NCI-H187 (cell line): ENCODE data around the gene SPATS2L.

Source experiments
- DNase-seq, 2 experiments: peaks; one replicate each; lab custom pipeline; 2025; lab: John Stamatoyannopoulos, UW

Gene SPATS2L

DNA sequence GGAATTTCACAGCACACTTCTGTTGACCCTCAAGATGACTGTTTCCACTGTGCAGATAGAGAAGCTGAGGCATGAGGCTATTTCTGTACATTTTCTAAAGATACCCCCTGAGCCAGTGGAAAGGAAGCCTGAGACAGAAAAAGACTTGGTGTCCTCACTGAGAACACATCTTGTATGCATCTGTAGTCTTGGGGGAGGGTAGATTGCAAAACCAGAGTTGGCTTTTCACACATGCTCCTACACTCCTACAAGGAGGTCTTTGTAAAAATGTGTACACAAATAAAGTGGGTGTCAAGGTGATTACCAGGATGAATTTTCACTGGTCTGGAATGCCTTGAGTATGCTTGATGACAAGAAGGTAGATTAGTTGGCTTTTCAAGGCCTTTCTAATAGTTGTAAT, 105.3 kb downstream of the SPATS2L start:
- no peak for DNase-seq

DNA sequence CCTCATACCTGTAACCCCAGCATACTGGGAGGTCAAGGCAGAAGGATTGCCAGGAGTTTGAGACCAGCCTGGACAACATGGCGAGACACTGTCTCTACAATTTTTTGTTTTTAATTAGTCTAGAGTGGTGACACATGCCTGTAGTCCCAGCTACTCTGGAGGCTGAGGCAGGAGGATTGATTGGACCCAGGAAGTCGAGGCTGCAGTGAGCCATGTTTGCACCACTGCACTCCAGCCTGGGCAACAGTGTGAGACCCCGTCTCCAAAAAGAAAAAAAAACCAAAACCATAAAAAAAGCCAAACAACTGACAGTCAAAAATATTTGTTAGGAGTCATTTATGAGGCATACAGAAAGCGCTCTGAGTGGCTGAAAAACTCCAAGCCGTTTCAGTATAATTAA, 107.9 kb downstream of the SPATS2L start:
- DNase-seq = no peak

DNA sequence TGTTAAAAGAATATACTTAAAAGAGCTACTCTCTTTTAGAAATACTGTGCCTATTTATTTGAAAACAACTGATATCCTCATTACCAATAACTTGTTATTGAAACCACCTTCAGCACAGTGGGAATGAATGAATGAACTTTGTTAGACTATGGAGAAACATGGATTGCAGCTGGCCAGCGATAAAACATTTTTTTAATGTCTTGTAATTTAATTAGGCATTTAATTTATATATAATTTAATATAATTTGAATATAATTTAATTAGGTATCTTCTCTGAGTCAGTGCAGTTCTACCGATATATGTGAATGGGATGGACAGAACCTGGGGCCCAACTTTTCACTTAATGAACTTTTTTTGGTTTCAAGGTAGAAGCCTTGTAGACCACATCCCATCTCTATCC, 109.0 kb downstream of the SPATS2L start:
- DNase-seq = no peak

DNA sequence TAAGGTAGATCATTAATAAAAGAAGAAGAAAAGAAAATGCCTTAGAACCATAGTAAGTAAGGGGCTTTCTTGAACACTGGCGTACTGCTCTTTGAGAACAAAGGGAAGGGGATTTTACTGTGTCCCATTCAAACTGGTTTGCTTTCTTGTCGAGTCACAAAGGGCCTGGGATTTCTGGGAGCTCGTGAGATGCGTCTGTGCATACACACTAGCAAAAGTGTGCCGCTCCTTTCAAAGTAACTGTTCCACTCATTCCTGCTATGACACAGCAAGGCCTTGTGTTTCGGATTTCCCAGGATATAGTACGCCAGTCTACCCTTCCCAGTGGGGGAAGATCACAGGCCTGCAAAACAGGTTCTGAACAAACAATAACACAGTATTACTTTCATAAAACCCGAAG, 110.4 kb downstream of the SPATS2L start:
- DNase-seq = no peak

DNA sequence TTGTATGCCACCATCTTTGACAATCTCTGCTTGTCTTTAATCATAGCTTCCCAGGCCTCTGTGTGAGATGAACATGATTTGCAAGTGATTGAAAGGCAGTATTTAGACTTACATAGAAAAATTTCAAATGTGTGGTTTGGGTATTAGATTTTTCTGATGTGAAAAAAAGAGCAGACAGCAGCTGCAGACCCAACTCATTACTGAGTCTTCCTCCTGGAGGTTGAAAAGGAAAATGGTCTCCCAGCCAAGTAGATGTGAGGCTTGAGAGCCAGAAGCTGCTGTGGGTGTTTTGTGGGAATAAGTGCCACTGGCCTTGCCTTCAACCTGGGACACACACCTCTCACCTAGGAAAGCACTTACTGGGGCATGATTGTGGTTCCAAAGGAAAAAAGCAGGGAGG, 110.9 kb downstream of the SPATS2L start:
- no peak for DNase-seq

DNA sequence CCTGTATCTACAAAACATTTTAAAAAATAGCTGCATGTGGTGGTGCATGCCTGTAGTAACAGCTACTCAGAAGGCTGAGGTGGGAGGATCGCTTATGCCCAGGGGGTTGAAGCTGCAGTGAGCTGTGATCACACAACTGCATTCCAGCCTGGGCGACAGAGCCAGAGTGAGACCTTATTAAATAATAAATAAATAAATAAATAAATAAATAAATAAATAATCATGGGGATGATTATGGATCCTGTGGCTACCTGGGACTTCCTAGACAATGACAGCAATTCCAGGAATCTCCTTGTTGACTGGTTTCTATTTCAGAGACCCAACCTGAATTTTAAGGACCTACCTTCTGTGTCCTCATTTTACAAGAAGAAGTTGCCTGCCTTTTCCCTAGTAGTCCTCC, 111.9 kb downstream of the SPATS2L start:
- no peak for DNase-seq

DNA sequence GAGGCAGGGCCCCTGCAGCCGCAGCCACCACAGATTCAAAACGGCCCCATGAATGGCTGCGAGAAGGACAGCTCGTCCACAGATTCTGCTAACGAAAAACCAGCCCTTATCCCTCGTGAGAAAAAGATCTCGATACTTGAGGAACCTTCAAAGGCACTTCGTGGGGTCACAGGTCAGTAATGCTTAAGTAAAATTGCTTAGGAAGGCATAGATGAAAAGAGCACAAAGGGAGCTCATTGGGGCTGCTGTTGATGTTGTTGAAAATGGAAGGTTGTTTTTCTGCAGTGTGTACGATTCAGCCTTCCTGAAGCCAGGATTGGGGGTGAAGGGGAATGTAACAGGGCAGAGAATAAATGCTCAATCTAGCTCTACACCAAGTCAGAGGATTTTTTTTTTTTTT, 112.8 kb downstream of the SPATS2L start:
- DNase-seq = no peak

DNA sequence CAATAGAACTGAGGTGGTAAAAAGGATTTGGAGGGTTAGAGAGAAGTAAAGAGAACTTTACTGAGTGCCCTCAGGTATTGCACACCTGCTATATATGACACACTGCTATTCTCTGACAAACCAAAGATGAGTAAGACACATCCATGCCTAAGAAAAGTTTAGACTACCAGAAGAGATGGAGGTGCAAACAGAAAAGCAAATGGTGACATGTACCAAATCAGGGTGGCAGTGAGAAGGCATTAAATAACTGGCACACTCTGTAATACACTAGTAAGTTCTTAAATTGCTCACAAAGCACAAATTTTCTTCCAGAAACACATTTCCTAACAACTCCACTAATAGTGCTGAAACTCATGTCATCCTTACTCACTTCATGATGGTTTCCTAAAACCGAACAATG, 114.8 kb downstream of the SPATS2L start:
- no peak for DNase-seq

DNA sequence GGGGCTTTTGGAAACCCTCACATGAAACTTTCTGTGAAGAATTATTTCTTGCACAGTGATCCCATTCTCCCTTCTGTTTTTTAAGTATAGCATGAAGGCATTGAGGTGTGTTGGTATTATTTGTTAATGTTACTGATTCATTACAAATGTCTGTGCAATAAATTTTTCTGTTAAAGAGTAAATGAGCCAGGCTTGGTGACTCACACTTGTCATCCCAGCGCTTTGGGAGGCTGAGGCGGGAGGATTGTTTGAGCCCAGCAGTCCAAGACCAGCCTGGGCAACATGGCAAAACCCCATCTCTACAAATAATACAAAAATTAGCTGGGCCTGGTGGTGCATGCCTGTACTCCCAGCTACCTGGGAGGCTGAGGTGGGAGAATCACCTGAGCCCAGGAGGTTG, 115.6 kb downstream of the SPATS2L start:
- DNase-seq = no peak

DNA sequence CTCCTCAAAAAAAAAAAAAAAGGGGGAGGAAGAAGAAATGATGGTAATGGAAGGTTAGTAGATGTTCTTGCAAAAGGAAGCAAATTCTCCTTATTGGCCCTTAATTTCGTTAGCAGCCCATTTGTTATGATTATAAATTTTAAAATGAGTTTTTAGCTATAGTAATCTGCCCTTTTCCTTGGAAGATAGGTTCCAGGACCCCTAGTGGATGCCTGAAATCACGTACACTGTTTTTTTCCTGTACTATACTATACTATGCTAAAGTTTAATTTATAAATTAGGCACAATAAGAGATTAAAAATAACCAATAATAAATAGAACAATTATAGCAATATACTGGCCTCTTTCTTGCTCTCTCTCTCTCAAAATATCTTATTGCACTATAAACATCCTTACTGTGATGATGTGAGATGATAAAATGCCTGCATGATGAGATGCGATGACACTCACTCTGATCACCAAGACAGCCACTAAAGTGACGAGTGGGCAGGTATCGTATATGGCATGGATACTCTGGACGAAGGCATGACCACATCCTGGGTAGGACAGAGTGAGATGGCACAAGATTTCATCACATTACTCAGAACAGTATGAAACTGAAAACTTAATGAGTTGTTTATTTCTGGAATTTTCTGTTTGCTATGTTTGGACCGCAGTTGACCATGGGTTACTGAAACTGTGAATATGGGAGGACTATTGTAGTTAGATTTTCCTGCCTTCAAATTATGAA, 116.2 kb downstream of the SPATS2L start:
- no peak for DNase-seq

DNA sequence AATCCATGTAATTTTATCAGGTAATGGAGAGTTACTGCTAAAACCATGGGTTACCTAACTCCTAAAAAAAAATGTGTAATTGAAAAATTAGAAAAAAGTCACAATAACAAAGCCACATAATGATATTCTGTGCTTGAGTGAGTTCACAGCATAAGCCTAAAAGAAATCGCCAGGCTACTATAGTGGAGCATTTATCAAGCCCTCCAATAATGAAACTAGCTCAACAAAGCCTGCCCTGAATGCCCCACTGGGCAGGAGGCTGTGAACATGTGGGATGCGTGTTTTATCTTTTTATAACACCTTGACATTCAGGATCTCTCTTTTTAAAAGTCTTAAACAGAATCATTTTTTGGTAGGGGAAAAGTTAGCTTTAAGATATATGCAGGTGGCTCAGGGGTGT, 117.0 kb downstream of the SPATS2L start:
- no peak for DNase-seq

DNA sequence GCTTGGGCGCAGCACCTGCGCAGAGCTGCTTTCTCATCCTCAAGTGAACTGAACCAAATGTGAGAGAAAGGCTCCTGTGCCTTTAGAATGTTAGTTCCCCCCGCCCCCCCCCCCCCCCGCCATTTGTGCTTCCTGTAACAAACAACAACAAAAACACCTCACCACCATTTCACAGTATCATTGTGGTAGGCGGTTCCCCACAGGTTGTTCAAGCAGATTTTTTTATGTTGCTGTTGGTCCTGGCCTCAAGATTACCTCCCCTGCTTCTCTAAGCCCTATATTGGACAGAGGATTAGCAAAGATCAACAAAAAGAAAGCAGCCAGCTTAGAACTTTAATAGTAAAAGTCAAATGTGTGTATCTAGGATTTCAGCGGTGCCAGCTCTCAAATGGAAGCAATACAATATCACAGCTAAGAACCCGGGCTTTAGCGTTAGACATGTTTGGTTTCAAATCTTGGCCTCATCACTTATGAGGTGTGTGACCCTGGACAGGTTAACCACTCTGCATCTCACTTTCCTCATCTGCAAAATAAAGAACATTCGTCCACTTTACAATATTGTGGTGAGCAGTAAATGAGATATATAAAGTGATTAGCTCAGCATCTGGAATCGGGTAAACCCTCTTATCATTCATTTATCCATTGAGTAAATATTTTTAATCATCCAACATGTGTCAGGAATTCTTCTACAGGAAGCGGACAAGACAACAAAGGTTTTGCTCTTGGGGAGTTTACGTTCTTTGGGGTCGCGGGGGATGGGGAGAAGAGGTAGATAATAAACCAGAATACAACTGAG, 118.7 kb downstream of the SPATS2L start:
- DNase-seq = no peak

DNA sequence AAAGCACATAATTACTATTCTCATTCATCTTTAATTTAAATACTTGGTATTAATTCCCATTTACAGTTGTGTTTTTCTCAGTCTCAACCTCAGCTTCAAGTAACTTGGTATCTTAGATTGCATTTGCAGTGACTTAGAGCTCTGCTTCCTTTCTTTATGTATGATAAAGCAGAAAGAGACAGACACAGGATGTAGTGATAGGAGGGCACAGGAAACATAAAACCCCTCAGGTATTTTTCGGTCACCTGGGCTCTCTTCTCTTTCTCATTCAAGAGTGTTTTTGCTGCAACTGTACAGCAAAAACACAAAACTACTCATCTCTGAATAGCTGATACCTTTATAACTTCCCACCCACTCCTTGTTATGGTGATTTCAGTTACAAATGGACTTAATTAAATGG, 120.3 kb downstream of the SPATS2L start:
- no peak for DNase-seq

DNA sequence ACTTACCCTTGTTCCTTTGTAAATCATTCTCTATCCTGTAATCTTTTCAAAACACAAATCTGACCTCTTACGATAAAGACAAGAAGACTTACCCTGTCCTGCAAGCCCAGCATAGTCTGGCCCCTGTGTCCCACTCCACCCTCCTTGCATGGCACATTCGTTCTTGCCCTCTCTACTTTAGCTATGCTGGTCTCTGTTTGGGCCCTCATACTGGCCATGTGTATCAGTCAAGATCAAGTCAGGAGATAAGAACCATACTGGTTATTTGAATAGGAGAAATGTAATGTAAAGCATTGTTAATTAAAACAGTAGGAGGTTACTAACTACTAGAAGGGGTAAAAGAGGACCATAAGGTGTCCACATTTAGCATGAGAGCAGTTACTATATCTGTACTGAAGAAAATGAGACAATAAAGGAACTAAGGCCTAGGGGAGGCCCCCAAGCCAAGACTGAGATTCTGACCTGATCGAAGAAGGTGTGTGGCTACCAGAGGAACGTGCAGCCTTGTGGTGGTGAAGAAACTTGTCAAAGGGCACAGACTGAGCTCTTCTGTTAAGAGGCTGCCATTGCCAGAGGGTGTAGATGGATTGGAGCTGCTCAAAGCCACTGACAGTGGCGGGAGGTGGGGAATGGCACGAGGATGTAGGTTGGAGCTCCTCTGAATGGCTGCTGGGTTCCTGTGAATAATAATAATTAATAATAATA, 122.6 kb downstream of the SPATS2L start:
- no peak for DNase-seq

DNA sequence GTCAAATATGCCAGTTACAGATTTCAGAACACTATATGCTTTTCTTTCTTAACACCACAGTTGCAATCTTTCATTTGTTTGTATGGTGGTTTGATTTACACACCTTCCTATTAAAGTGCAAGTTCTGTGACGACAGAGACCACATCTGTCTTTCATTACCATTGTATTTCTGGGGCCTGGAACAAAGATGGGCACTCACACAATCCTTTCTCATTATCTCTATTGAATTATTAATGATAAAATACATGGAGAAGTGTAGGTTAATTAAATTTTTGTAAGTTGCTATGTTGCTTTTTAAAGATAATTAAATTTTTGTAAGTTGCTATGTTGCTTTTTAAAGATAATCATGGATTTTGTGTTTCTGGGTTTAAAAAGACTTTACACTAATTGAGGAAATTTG, 123.5 kb downstream of the SPATS2L start:
- DNase-seq = no peak

DNA sequence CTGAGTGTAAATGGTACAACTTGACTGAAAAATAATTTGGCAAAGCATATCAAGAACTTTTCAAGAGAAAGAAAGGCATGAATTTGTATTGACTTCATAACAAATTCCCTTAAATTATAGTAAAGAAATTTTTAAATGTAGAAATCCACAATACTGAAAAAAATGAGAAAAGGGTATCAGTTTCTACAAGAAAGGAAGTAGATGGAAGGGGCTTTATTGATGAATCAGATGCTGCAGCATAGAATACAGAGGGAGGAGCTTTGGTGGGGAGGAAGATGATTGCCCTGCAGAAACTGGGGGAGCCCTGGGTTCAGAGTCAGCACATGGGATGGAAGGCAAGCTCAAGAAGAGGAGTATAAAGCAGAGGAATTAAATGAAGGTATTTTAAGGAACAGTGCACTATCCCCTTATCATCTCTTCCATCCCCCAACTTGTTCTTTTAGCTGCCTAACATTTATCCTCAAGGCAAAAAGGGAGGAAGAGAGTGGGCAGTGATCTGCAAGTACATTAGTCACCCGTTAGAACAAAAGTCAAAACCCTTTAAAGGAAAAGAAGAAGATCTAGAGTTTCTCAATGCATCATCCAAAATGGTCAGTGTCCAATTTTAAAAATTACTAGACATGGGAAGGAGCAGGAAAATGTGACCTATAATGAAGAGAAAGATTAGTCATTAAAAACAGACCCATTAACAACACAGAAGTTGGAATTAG, 125.7 kb downstream of the SPATS2L start:
- DNase-seq = no peak

DNA sequence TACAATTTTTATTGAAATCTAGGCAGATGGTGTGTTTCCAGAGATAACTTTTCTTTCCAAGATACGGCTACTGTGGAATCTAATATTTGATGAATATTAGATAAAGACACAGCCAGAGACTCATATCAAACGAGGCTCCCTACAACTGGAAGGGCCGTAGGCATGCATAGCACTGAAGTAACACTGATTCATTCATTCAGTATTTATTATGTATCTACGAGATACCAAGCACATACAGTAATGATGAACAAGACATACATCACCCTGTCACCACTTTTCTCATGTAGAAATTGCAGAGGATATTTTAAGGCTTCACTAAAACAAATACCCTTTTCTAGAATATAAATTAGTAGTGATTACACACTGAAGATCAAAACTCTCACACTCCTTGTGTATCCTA, 128.9 kb downstream of the SPATS2L start:
- no peak for DNase-seq

DNA sequence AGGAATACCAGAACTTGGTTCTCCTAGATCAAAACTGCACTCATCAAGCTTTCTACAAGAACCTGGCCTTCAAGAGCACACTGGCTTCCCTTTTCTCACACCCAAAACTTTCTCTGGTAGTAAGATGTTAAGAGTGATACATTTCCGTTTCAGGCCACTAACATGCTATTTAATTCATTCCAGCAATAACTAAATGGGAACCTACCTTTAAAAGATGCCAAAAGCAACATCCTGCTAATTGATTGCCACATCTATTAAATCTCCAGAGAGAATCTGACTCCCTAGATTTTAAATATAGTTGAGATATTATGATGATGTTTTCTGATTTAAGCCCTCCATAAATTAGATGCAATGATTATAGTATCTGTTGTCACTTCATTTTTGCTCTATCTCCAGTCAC, 131.8 kb downstream of the SPATS2L start:
- DNase-seq = no peak

DNA sequence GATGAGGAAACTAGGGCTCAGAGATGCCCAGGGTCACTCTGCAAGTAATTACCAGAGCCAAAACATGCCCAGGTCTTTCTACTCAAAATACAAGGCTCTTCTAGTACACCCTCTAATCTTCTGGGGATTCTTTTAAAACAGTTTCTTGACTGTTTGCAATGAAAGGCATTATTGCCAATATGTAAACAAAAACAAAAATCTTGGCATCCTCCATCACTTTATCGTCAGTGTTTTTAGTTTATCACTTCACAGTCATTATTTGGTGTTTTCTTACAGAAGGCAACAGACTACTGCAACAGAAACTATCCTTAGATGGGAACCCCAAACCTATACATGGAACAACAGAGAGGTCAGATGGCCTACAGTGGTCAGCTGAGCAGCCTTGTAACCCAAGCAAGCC, 132.4 kb downstream of the SPATS2L start:
- no peak for DNase-seq

DNA sequence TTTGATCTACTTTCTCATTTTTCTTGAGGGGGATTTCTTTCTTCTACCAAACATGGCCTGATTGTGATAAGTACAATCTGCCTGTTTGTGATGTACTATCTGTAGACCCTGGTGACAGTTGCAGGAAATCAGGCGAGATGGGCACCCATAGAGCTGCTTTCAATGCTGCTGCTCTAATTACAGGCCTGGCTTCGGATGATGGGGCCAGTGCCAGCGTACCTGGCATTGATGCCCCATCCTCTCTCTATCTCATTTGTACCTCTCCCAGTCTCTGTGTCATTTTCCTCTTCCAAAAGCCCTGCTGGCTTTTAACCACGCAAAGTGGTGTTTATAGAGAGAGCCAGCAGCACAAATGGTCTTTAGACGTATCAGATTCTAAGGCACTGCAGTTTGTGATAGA, 133.5 kb downstream of the SPATS2L start:
- DNase-seq = no peak

DNA sequence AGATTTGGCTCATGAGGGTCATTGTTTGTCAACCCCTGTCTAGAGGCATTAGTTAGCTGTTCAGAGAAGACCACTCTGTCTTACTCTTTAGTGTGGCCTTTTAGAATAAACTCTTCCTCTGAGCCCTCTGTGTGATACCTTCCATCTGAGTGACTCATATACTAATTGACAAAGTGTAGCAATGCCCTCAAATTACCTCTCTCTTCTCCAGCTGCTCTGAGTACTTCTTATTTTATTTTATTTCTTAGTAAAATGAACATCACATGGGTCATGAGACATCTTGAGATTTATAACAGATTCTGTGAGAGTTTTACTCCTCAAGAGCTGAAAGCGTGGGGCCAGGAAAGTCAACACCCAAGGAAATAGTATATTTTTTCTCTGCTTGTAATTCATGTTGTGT, 136.0 kb downstream of the SPATS2L start:
- DNase-seq = no peak

DNA sequence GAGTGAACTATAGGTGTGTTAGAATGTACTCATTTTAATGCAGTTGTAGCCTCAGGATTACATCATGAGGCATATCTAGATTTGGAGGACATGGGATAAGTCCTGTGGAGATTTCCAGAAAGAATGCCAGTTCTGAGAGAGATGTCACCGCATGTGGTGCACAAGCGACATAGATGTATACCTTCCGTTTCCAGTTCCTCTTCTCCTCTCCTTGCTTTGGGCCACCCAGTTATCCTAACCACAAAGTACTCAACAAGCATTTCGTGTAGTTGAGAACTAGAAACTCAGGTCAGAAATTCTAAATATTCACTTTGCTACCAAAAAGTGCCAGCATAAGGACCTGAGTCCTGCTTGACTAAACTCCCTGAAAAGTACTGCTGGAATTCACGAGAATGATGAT, 136.9 kb downstream of the SPATS2L start:
- no peak for DNase-seq

DNA sequence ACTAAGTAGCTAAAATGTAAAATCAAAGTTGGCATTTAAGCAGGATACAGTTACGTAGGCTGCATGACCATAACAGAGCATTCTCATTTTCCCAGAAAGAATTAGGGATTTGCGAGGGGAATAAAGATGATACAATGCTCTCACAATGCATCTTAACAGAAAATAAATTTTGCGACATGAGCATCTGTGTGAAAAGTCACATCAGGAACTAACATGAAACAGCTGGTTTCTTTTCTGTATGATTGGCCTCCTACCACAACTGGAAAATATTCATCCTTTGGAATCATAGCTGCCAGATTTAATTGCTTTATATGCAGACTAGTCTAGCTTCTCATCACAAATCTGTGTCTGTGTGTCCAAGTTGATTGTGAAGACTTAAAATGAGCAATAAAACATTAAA, 137.4 kb downstream of the SPATS2L start:
- DNase-seq = no peak
